Measurements from ENCODE around the gene ENOX1.

GRCh38 chr13:43561081-43561480 lies 225.7 kb downstream of the ENOX1 start:
- TF ChIP-seq CTCF (IDR thresholded peaks at IDR 0.05; ENCODE audit: low read depth, low read length) (no peak), EZH2phosphoT487 (IDR thresholded peaks at IDR 0.05; ENCODE audit: low read depth) (no peak)
